A549 (cell line): ENCODE data around the gene DNHD1. TPM values are rescaled to one million over a fixed set of nuclear protein-coding genes. Genes with fewer than 3 reads are reported as not detected.
A peak's percentile ranks its signal among the peaks of the same experiment; 100 is the strongest.

Experiments
- ATAC-seq, 2 experiments: fragments of 200-7000 bp in 1 of 2; fragments of >200 bp in 1 of 2; cut with Nextera tagmentation in 1 of 2; cut with Tn5 transposase in 1 of 2; 3 replicates each; pipeline versions ENCODE4 v1.8.0 to v1.9.1; 2018 to 2020; ENCODE audit warnings: mild to moderate bottlenecking in 1 of 2, moderate library complexity in 1 of 2
- CTCF ChIA-PET: fragments of 300-600 bp; sonication (Branson Sonifier 250); formaldehyde crosslinking; extraction: SDS; loops from one replicate; lab custom pipeline; 2021; ENCODE audit warnings: antibody characterized with exemption, inconsistent platforms; lab: Yijun Ruan, JAX
- POLR2A ChIA-PET: fragments of 350-600 bp; formaldehyde crosslinking; extraction: SDS; loops from one replicate; lab custom pipeline; 2021; ENCODE audit warnings: antibody characterized with exemption, inconsistent platforms; lab: Yijun Ruan, JAX
- DNase-seq, 2 experiments: peaks; one replicate each; pipeline versions ENCODE4 v3.0.0 to v3.0.0-alpha.2; 2011 to 2016; ENCODE audit warnings: low read depth in 1 of 2, low spot score in 1 of 2
- FAIRE-seq: peaks from 2 replicates; lab custom pipeline; 2011; peaks lifted over from hg19 to GRCh38; lab: Jason Lieb, UNC
- H3K27ac ChIP-seq, 2 experiments: fragments of >200 bp; sonication (Bioruptor Twin); formaldehyde crosslinking; 3 replicates each; pipeline ENCODE4 v1.5.1; 2016 to 2017
- H3K4me1 ChIP-seq: fragments of >200 bp; sonication (Bioruptor Twin); formaldehyde crosslinking; 3 replicates; pipeline ENCODE4 v1.6.1; 2016
- H3K4me2 ChIP-seq: fragments of >200 bp; sonication (Bioruptor Twin); formaldehyde crosslinking; 3 replicates; pipeline ENCODE4 v1.6.1; 2016
- H3K4me3 ChIP-seq: fragments of >200 bp; sonication (Bioruptor Twin); formaldehyde crosslinking; 3 replicates; pipeline ENCODE4 v1.5.1; 2016
- H3K9me3 ChIP-seq: fragments of >200 bp; sonication (Bioruptor Twin); formaldehyde crosslinking; 3 replicates; pipeline ENCODE4 v1.6.1; 2016
- CBX8 ChIP-seq: fragments of 200-600 bp; sonication (generic); IDR thresholded peaks from 2 replicates; pipeline ENCODE4 v1.6.1; 2016
- CEBPB ChIP-seq, 2 experiments: fragments of >200 bp in 1 of 2; sonication (Bioruptor Twin) in 1 of 2; formaldehyde crosslinking in 1 of 2; IDR thresholded peaks; 2 replicates each; pipeline ENCODE4 v1.6.1; 2012 to 2016
- CHD4 ChIP-seq: fragments of 200-600 bp; sonication (generic); IDR thresholded peaks from 2 replicates; pipeline ENCODE4 v1.6.1; 2016; ENCODE audit warnings: antibody characterized with exemption, mild to moderate bottlenecking, borderline replicate concordance
- E2F6 ChIP-seq: IDR thresholded peaks from 2 replicates; pipeline ENCODE4 v1.6.1; 2012; ENCODE audit warnings: low read depth, borderline replicate concordance
- EHF ChIP-seq: fragments of 250-450 bp; sonication (Bioruptor Pico); IDR thresholded peaks from 2 replicates; pipeline ENCODE4 v1.5.0; 2020; ENCODE audit warnings: mild to moderate bottlenecking
- ESRRA ChIP-seq: fragments of 150-350 bp; IDR thresholded peaks from 2 replicates; pipeline ENCODE4 v1.6.1; 2014; ENCODE audit warnings: mild to moderate bottlenecking, low read length, borderline replicate concordance
- FOSB ChIP-seq: fragments of 250-450 bp; sonication (Bioruptor Pico); IDR thresholded peaks from 2 replicates; pipeline ENCODE4 v1.5.0; 2020; ENCODE audit warnings: mild to moderate bottlenecking, moderate library complexity
- FOXS1 ChIP-seq: fragments of 250-450 bp; sonication (Bioruptor Pico); IDR thresholded peaks from 2 replicates; pipeline ENCODE4 v1.5.0; 2020; ENCODE audit warnings: mild to moderate bottlenecking, moderate library complexity
- HOXB5 ChIP-seq: fragments of 250-450 bp; sonication (Bioruptor Pico); IDR thresholded peaks from 2 replicates; pipeline ENCODE4 v1.5.0; 2020; ENCODE audit warnings: mild to moderate bottlenecking, moderate library complexity
- JUN ChIP-seq, 2 experiments: fragments of >200 bp; sonication (Bioruptor Twin); formaldehyde crosslinking; IDR thresholded peaks; 2 replicates in 1 of 2; 3 replicates in 1 of 2; pipeline ENCODE4 v1.6.1; 2016 to 2017
- JUNB ChIP-seq: fragments of >200 bp; sonication (Bioruptor Twin); formaldehyde crosslinking; IDR thresholded peaks from 2 replicates; pipeline ENCODE4 v1.6.1; 2016
- KDM1A ChIP-seq: fragments of 200-600 bp; sonication (generic); IDR thresholded peaks from 2 replicates; pipeline ENCODE4 v1.6.1; 2016; ENCODE audit warnings: low read depth, mild to moderate bottlenecking
- KDM5A ChIP-seq: fragments of 200-600 bp; sonication (generic); IDR thresholded peaks from 2 replicates; pipeline ENCODE4 v1.6.1; 2016; ENCODE audit warnings: antibody characterized with exemption, mild to moderate bottlenecking
- MAFK ChIP-seq: fragments of 450-650 bp; IDR thresholded peaks from 2 replicates; pipeline ENCODE4 v1.6.1; 2014; ENCODE audit not compliant: partially characterized antibody
- MYC ChIP-seq: IDR thresholded peaks from 2 replicates; pipeline ENCODE4 v1.6.1; 2012; ENCODE audit warnings: mild to moderate bottlenecking, inconsistent platforms, low read length, improper control_type of control experiment, borderline replicate concordance
- NPAS2 ChIP-seq: fragments of 250-450 bp; sonication (Bioruptor Pico); IDR thresholded peaks from 2 replicates; pipeline ENCODE4 v1.8.0; 2022; ENCODE audit warnings: mild to moderate bottlenecking, moderate library complexity, borderline replicate concordance
- PHF8 ChIP-seq: fragments of 200-600 bp; sonication (generic); IDR thresholded peaks from 2 replicates; pipeline ENCODE4 v1.6.1; 2016; ENCODE audit warnings: low read depth, mild to moderate bottlenecking, antibody characterized with exemption, moderate library complexity, borderline replicate concordance
- POLR2A ChIP-seq: IDR thresholded peaks from 2 replicates; pipeline ENCODE4 v1.6.1; 2012; ENCODE audit warnings: mild to moderate bottlenecking, low read length
- POLR2AphosphoS2 ChIP-seq: conservative IDR thresholded peaks from 2 replicates; pipeline ENCODE4 v1.6.1; 2012; ENCODE audit warnings: low read length, improper control_type of control experiment, inconsistent platforms
- RAD21 ChIP-seq, 2 experiments: fragments of >200 bp in 1 of 2; sonication (Bioruptor Twin) in 1 of 2; formaldehyde crosslinking in 1 of 2; IDR thresholded peaks in 1 of 2; conservative IDR thresholded peaks in 1 of 2; 2 replicates in 1 of 2; 3 replicates in 1 of 2; pipeline ENCODE4 v1.6.1; 2012 to 2018; ENCODE audit warnings: inconsistent platforms in 1 of 2
- SREBF2 ChIP-seq: fragments of 450-650 bp; IDR thresholded peaks from 2 replicates; pipeline ENCODE4 v1.6.1; 2014; ENCODE audit warnings: mild to moderate bottlenecking, moderate library complexity
- ZFP36 ChIP-seq: fragments of 450-650 bp; IDR thresholded peaks from 2 replicates; pipeline ENCODE4 v1.6.1; 2014; ENCODE audit warnings: borderline replicate concordance; ENCODE audit not compliant: partially characterized antibody
- ZNF302 ChIP-seq: fragments of 250-450 bp; sonication (Bioruptor Pico); IDR thresholded peaks from 2 replicates; pipeline ENCODE4 v1.9.0; 2021; ENCODE audit warnings: inconsistent platforms, mild to moderate bottlenecking, moderate library complexity
- ZSCAN20 ChIP-seq: fragments of 250-450 bp; sonication (Bioruptor Pico); IDR thresholded peaks from 2 replicates; pipeline ENCODE4 v1.8.0; 2022; ENCODE audit warnings: mild to moderate bottlenecking, moderate library complexity
- WGBS: methylation state at CpG from one replicate; pipeline ENCODE4 v1.1.6; 2017; ENCODE audit errors: missing lambda C conversion rate; 5-methylcytosine and 5-hydroxymethylcytosine counted together
- polyA plus RNA-seq, 4 experiments: library from polyadenylated mRNA; depleted of rRNA in 3 of 4; stranded (reverse); fragments of >200 nt; fragmentation: RNase III in 1 of 4; extraction: RNeasy Plus Mini Kit Qiagen cat#74134 plus additional on column Dnase treatment in 1 of 4; gene quantifications; 2 replicates in 3 of 4; 3 replicates in 1 of 4; pipeline ENCODE4 v1.2.3, GENCODE V29; 2011 to 2017
- TF ChIP-seq, protein P1 (sequence below): fragments of >200 bp; sonication (Bioruptor Twin); formaldehyde crosslinking; IDR thresholded peaks from 3 replicates; pipeline ENCODE4 v1.6.1; 2016

DNHD1 gene
- polyA plus RNA-seq, 2 of the 4 experiments (the other 2 are of a cell fraction) = 6.8 to 8.6 TPM

DNA sequence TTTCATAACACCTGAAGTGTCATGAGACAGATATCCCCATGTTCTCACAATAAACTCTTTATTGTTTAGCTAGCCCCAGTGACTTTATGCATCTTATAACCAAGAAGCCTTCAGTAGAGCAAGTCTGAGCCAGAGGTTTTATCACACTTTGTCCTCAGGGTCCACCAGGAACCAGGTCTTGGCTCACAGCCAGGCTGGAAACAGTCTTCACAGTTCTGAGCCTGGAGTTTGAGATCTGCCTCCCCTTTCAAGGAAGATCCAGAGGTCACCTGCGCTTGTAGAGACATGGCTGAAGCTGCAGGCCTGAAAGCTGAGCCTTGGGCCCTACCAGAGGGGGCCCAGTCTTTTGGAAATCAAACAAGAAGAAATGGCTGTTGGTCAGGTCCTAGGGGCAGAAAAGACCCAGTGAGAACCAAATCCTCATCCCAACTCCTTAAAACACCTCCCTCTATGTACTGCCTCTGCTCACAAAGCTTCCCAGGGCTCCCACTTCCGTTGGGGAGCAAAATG is 102.9 kb downstream of the DNHD1 start:
- Histone ChIP-seq H3K27ac (no peak overlapping the region), H3K9me3 (no peaks in the 10 kb centered on the region), H3K4me3 (no peak overlapping the region), H3K4me2 (no peak overlapping the region), H3K4me1 (peaks cover 13% of the 10 kb centered on the region; the same call in 2 of the 3 replicates)
- 75% methylated on average over 2 of the region's 2 CpGs for WGBS
- CTCF ChIA-PET = interaction anchor here (1.2 to 1.8 kb wide), 2 partner anchors 19 to 69 kb away, joined by 4 to 5 read pairs; no protein-coding TSS in a partner anchor
- ATAC-seq (no peak), FAIRE-seq (no peak), DNase-seq (no peak)
- POLR2A ChIA-PET = no interaction called here
- TF ChIP-seq KDM1A (no peak), JUNB (no peak), MAFK (no peak), POLR2A (no peak), PHF8 (no peak), ZFP36 (no peak), ZNF302 (CRISPR knock-in tag) (no peak), FOXS1 (CRISPR knock-in tag) (no peak), HOXB5 (CRISPR knock-in tag) (no peak)

- H3K4me2 ChIP-seq = no peak overlapping the region
- WGBS = 97% methylated on average over 13 of the region's 13 CpGs
These were observed 104.0 kb downstream of the DNHD1 start for GRCh38 chr11:6601041-6601461.

DNA sequence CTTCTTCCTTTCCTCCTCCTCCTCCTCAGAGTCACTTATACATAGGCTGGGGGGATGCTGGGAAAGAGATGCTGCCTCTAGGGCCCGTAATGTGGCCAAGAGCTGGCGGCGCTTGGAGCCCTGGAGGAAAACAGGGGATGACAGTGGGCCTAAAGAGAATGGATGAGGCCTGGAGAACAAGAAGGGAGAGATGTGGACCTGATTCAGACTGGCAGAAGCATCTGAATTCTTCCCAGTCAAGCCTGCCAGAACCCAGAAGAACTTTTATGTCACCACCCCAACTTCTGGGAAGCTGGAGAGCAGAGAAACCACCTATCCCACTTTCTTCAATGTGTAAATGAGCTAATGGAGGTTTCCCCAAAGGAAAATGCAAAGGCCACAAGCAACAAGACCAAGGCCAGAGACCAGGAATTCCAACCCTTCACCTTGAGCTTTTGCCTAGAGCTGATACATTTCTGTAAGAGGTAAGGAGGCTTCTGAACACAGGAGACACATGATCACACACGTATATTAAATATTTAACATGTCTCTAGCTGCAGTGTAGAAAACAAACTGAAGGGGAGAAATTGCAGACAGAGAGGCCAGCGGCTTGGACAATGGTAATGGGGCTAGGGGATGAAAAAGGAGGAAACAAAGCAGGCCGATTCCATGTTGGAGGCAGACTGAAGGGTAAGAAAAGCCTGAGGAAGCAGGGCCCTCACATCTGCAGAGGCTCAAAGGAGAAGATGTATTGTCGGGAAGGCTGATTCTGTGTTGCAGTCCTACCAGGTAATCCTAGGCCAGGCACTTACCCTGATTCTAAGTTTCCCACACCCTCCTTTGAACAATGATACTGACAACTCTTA is 105.2 kb downstream of the DNHD1 start:
- FAIRE-seq = no peak
- Histone ChIP-seq H3K27ac (peak overlapping the region; percentile 90 to 98), H3K4me3 (peak overlapping the region; percentile 79), H3K4me1 (peaks cover 35% of the 10 kb centered on the region), H3K9me3 (no peaks in the 10 kb centered on the region), H3K4me2 (peak overlapping the region; percentile 87)
- CTCF ChIA-PET = interaction anchor here (0.6 to 4.2 kb wide), 6 partner anchors 10 to 223 kb away, joined by 3 to 23 read pairs (median 4); partner anchors contain the start of genes MRPL17 and TAF10
- TF ChIP-seq CBX8 (no peak), NPAS2 (CRISPR knock-in tag) (no peak), E2F6 (no peak), POLR2AphosphoS2 (no peak)
- DNase-seq = no peak
- POLR2A ChIA-PET = interaction anchor here (2.1 to 2.4 kb wide), 2 partner anchors 11 to 81 kb away, joined by 4 to 13 read pairs; partner anchors contain the start of gene MRPL17
- ATAC-seq = no peak
- WGBS = 43% methylated on average over 7 of the region's 7 CpGs

More at GRCh38 chr11:6601041-6601461, 104.0 kb downstream of the DNHD1 start:
- H3K9me3 ChIP-seq = no peaks in the 10 kb centered on the region
- TF ChIP-seq FOXS1 (CRISPR knock-in tag) = no peak
- TF ChIP-seq EHF (CRISPR knock-in tag) = no peak
- TF ChIP-seq ESRRA = no peak
- TF ChIP-seq JUN (IDR thresholded peaks at IDR 0.05) = no peak
- TF ChIP-seq CHD4 = no peak
- no peak for TF ChIP-seq ZSCAN20
- no peak for TF ChIP-seq CBX8
- no peak for TF ChIP-seq FOSB
- TF ChIP-seq E2F6 = no peak
- TF ChIP-seq, protein P1, sequence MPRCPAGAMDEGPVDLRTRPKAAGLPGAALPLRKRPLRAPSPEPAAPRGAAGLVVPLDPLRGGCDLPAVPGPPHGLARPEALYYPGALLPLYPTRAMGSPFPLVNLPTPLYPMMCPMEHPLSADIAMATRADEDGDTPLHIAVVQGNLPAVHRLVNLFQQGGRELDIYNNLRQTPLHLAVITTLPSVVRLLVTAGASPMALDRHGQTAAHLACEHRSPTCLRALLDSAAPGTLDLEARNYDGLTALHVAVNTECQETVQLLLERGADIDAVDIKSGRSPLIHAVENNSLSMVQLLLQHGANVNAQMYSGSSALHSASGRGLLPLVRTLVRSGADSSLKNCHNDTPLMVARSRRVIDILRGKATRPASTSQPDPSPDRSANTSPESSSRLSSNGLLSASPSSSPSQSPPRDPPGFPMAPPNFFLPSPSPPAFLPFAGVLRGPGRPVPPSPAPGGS = no peak
- TF ChIP-seq CEBPB (IDR thresholded peaks at IDR 0.05) = no peak
- no peak for TF ChIP-seq RAD21 (conservative IDR thresholded peaks at IDR 0.05 in 1 of 2, IDR thresholded peaks at IDR 0.05 in 1 of 2)
- TF ChIP-seq MYC = no peak
- no peak for TF ChIP-seq KDM5A
- TF ChIP-seq SREBF2 = no peak
- no peak for TF ChIP-seq KDM1A
- TF ChIP-seq, all 56 proteins: peak for 0
- DNase-seq (no peak), ATAC-seq (no peak), FAIRE-seq (no peak)
- Histone ChIP-seq H3K4me1 (peaks cover 25% of the 10 kb centered on the region), H3K27ac (no peak overlapping the region), H3K4me3 (no peak overlapping the region)
- ChIA-PET POLR2A (no interaction called here), CTCF (no interaction called here)
